HFFc6 (cell line): ENCODE data around the gene CBARP. TPM values are rescaled to one million over a fixed set of nuclear protein-coding genes. Genes with fewer than 3 reads are reported as not detected.

ENCODE experiments used
- DNase-seq: peaks from one replicate; pipeline ENCODE4 v3.0.0-alpha.2; 2018
- H3K27ac Mint-ChIP-seq: 2 replicates; pipeline ENCODE4 v1.8.0; 2020; ENCODE audit warnings: mild to moderate bottlenecking, mixed read lengths
- H3K27me3 Mint-ChIP-seq: 2 replicates; pipeline ENCODE4 v1.8.0; 2021; ENCODE audit warnings: mild to moderate bottlenecking, moderate library complexity, mixed read lengths; ENCODE audit not compliant: insufficient read depth
- H3K36me3 Mint-ChIP-seq: 2 replicates; pipeline ENCODE4 v1.8.0; 2021; ENCODE audit warnings: low read depth, mixed read lengths
- H3K4me1 Mint-ChIP-seq: 2 replicates; pipeline ENCODE4 v1.8.0; 2020; ENCODE audit warnings: low read depth, mixed read lengths
- H3K4me3 Mint-ChIP-seq: 2 replicates; pipeline ENCODE4 v1.8.0; 2020; ENCODE audit warnings: mild to moderate bottlenecking, moderate library complexity, mixed read lengths
- H3K9me3 Mint-ChIP-seq: 2 replicates; pipeline ENCODE4 v1.8.0; 2020; ENCODE audit warnings: mild to moderate bottlenecking, mixed read lengths
- total RNA-seq, 6 experiments: library from RNA; stranded (reverse); fragmentation: NEBNext Ultra II Directional; extraction: Animal tissue kit (Norgen Biotek cat#: 25700); gene quantifications; 2 replicates in 1 of 6; 3 replicates in 5 of 6; pipeline ENCODE4 v1.2.3, GENCODE V29; 2021
- TF ChIP-seq, protein P1 (sequence below): fragments of 200-600 bp; sonication (generic); IDR thresholded peaks from 2 replicates; pipeline ENCODE4 v1.5.0; 2021; ENCODE audit warnings: antibody characterized with exemption, mild to moderate bottlenecking

CBARP gene
- total RNA-seq, 6 experiments from 2014 or later = 7.6 to 12.7 (median 8.6) TPM

DNA sequence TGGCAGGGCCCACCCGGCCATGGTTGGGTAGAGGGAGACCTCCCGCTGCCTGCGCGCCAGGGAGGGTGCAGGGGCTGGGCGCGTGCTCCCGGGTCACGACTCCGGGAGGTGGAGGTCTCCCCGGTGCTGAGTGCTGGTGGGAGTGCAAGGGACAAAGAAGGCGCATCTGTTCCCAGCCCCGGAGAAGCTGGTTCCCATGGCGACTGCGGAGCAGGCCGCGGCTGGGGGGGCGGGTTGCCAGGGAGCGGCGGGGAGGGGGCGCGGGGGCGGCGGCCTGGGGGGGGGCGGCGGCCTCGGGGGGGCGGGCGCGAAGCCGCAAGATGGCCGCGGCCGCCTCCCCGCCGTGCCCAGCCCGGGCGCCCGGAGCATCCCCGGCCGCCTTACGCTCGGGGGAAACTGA is 1.2 kb downstream of the CBARP start:
- no peaks in the 10 kb centered on the region for H3K36me3 Mint-ChIP-seq
- no peak overlapping the region for H3K27ac Mint-ChIP-seq
- 0 out of 2 replicates have a peak overlapping the region, but pooled peaks have one; percentile 13 for H3K4me3 Mint-ChIP-seq
- peaks cover 4% of the 10 kb centered on the region for H3K27me3 Mint-ChIP-seq
- H3K9me3 Mint-ChIP-seq = no peaks in the 10 kb centered on the region
- no peak for DNase-seq
- TF ChIP-seq, protein P1, sequence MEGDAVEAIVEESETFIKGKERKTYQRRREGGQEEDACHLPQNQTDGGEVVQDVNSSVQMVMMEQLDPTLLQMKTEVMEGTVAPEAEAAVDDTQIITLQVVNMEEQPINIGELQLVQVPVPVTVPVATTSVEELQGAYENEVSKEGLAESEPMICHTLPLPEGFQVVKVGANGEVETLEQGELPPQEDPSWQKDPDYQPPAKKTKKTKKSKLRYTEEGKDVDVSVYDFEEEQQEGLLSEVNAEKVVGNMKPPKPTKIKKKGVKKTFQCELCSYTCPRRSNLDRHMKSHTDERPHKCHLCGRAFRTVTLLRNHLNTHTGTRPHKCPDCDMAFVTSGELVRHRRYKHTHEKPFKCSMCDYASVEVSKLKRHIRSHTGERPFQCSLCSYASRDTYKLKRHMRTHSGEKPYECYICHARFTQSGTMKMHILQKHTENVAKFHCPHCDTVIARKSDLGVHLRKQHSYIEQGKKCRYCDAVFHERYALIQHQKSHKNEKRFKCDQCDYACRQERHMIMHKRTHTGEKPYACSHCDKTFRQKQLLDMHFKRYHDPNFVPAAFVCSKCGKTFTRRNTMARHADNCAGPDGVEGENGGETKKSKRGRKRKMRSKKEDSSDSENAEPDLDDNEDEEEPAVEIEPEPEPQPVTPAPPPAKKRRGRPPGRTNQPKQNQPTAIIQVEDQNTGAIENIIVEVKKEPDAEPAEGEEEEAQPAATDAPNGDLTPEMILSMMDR = no peak
- peaks cover 16% of the 10 kb centered on the region for H3K4me1 Mint-ChIP-seq

DNA sequence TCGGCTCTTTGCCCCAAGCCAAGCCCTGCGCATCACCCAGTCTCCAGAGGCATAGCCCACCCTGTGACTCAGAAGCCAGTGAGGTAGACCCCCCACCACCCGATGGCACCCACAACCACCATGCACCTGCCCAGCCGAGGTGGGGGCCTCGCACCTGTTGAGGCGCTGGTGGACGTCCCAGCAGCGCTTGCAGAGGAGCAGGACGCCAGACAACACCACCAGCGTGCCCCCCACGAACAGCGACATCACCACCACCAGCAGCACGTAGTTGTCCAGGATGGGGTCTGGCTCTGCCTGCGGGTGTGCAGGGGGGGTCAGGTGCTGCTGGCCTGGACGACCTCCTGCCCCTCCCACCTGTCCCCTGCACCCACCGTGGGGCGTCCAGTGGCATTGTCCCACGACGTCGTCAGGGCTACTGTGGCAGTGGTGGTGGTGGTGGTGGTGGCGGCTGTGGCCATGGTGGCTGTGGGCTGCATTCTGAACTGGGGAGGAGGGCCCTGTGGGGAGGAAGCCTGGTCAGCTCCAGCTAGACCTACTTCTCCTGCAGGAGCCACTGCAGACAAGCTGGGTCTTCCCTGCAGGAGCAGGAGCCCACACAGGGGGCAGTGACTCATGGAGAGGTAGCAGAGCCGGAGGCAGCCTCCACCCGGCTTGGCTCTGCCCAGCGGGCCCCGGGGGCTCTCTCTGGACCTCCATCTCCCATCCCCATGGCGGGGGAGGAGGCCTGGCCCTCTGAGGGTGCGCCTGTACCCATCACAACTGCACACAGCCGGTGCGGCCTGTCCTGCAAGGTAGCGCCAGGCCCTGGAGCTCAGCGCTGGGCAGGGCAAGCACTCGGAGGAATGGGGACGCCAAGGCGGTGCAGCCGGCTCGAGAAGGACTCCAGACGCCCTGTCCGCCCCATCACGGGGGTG is 1.9 kb downstream of the CBARP start:
- DNase-seq = peak; percentile 35
- Mint-ChIP-seq H3K9me3 (no peaks in the 10 kb centered on the region), H3K4me3 (0 out of 2 replicates have a peak overlapping the region, but pooled peaks have one; percentile 13), H3K27ac (no peak overlapping the region), H3K4me1 (peaks cover 9% of the 10 kb centered on the region), H3K36me3 (no peaks in the 10 kb centered on the region), H3K27me3 (no peaks in the 10 kb centered on the region; the same call in 1 of the 2 replicates)
- TF ChIP-seq, protein P1 = no peak

DNA sequence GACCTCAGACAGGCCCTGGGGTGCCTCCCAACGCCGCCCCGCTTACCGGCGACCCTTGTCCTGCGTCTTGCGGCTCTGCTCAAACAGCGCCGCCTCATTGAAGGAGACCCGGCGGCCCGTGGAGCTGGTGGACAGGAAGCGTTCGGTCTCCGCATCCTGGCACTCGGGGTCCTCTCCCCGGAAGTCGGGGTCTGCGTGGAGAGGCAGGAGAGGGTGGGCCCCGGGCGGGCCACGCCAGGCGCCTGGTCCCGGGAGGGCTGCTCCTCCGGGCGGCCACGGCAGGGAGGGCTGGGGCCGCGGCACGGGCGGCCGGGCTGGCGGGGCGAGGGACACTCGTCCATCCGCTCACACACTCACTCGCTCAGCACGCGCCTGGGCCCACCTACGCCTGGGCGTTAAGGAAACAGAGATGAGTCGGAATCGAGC is 2.8 kb downstream of the CBARP start:
- no peak for DNase-seq
- Mint-ChIP-seq H3K4me1 (peaks cover 6% of the 10 kb centered on the region; the same call in 1 of the 2 replicates), H3K27ac (no peak overlapping the region), H3K9me3 (no peaks in the 10 kb centered on the region), H3K4me3 (no peak overlapping the region), H3K36me3 (no peaks in the 10 kb centered on the region), H3K27me3 (no peaks in the 10 kb centered on the region; the same call in 1 of the 2 replicates)
- TF ChIP-seq, protein P1 = no peak

DNA sequence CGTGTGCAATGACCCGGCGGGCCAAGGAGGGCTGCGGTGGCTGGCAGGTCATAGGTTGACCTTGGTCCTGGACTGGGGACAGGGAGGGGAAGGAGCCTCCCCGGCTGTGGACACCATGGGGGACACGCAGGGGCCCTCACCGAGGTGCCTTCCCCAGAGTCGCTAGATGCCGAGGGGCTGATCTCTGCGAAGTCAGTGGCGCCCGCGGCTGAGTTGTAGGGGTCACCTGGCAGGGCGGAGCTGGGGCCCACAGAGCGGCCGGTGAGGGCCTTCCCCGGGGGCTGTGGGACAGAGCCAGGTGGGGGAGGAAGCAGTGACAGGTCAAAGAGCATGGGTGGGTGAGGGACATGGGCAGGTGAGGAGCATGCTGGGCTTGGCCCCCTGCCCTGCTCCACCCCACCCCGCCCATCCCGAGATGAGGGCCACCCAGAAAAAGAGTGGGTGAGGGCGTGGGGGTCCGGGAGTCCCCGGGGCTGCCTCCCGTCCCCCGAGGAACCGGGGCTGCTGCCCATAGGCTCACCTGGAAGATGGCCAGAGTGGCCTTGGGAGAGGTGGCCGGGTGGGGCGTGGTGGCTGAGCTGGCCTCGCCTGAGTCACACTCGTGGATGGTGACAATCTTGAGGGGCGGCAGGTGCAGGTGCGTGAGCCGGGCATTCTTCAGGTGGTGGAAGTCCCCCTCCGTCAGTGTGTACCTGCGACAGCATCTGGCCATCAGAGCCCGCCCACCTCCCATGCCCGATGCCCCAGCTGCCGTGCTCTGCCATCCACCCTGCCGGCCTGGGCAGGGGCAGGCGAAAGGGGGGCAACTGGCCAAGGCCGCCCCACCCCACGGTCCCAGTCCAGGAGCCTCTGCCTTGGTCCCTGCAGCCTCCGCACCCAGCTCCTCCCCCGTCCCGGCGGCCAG is 3.5 kb downstream of the CBARP start:
- Mint-ChIP-seq H3K27ac (no peak overlapping the region), H3K9me3 (no peaks in the 10 kb centered on the region), H3K27me3 (no peaks in the 10 kb centered on the region; the same call in 1 of the 2 replicates), H3K4me3 (no peak overlapping the region), H3K36me3 (no peaks in the 10 kb centered on the region), H3K4me1 (peaks cover 6% of the 10 kb centered on the region; the same call in 1 of the 2 replicates)
- no peak for DNase-seq
- TF ChIP-seq, protein P1 = no peak

DNA sequence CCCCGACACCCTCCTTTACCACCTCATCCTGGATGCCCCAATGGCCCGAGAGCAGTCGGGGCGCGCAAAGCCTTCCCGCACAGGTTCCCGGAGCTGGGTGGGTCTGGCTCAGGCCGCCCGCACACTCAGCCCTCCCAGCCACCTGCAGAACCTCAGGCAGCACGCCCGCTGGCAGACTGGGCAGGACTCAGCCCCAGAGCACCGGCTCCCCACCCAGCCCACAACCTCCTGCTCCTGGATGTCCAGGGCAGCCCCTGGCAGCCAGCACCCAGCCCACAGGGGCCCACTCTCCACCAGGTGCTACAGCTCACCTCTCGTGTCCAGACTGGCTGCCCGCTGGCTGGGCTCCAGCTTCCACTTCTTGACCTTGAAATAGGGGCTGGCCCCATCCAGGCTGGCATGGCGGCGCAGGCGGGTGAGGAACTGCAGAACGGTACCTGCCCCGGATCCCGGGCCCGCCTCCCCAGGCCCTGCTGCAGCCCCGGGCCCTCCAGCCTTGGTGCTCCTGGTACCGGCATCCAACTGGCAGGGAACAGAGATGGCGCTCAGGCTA is 4.6 kb downstream of the CBARP start:
- peaks cover 1% of the 10 kb centered on the region for H3K27me3 Mint-ChIP-seq
- H3K9me3 Mint-ChIP-seq = no peaks in the 10 kb centered on the region
- no peak for DNase-seq
- H3K36me3 Mint-ChIP-seq = no peaks in the 10 kb centered on the region
- no peak overlapping the region for H3K27ac Mint-ChIP-seq
- TF ChIP-seq, protein P1 = no peak
- peaks cover 6% of the 10 kb centered on the region; the same call in 1 of the 2 replicates for H3K4me1 Mint-ChIP-seq
- no peak overlapping the region for H3K4me3 Mint-ChIP-seq
